Measurements from ENCODE around the gene EDNRA.

DNA sequence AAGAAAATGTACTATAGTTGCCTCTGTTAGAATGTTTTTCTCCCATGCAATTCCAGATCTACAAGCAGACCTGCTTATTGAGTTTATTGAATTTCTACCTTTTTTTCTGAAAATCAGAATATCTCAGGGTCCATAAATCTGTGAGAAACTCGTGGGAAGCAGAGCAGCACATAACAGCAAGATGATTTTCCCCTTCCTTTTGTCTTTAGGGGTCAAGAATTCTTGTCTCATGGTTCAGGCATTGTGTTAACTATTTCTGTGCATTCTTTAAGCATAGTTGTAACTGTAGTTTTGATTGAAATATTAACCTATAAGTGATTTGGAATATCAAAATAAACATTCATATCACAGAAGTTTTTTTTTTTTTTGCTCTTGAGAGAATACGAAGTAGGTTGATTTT lies 11.4 kb downstream of the EDNRA start:
- no peak for TF ChIP-seq JUND (IDR thresholded peaks at IDR 0.05)
- TF ChIP-seq, protein P1, sequence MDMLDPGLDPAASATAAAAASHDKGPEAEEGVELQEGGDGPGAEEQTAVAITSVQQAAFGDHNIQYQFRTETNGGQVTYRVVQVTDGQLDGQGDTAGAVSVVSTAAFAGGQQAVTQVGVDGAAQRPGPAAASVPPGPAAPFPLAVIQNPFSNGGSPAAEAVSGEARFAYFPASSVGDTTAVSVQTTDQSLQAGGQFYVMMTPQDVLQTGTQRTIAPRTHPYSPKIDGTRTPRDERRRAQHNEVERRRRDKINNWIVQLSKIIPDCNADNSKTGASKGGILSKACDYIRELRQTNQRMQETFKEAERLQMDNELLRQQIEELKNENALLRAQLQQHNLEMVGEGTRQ (IDR thresholded peaks at IDR 0.05; ENCODE audit: borderline replicate concordance, low read depth, low read length): no peak
- TF ChIP-seq NFIC (IDR thresholded peaks at IDR 0.05; ENCODE audit: borderline replicate concordance): no peak
- TF ChIP-seq, protein P2, sequence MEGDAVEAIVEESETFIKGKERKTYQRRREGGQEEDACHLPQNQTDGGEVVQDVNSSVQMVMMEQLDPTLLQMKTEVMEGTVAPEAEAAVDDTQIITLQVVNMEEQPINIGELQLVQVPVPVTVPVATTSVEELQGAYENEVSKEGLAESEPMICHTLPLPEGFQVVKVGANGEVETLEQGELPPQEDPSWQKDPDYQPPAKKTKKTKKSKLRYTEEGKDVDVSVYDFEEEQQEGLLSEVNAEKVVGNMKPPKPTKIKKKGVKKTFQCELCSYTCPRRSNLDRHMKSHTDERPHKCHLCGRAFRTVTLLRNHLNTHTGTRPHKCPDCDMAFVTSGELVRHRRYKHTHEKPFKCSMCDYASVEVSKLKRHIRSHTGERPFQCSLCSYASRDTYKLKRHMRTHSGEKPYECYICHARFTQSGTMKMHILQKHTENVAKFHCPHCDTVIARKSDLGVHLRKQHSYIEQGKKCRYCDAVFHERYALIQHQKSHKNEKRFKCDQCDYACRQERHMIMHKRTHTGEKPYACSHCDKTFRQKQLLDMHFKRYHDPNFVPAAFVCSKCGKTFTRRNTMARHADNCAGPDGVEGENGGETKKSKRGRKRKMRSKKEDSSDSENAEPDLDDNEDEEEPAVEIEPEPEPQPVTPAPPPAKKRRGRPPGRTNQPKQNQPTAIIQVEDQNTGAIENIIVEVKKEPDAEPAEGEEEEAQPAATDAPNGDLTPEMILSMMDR (IDR thresholded peaks at IDR 0.05): no peak
- TF ChIP-seq, protein P3, sequence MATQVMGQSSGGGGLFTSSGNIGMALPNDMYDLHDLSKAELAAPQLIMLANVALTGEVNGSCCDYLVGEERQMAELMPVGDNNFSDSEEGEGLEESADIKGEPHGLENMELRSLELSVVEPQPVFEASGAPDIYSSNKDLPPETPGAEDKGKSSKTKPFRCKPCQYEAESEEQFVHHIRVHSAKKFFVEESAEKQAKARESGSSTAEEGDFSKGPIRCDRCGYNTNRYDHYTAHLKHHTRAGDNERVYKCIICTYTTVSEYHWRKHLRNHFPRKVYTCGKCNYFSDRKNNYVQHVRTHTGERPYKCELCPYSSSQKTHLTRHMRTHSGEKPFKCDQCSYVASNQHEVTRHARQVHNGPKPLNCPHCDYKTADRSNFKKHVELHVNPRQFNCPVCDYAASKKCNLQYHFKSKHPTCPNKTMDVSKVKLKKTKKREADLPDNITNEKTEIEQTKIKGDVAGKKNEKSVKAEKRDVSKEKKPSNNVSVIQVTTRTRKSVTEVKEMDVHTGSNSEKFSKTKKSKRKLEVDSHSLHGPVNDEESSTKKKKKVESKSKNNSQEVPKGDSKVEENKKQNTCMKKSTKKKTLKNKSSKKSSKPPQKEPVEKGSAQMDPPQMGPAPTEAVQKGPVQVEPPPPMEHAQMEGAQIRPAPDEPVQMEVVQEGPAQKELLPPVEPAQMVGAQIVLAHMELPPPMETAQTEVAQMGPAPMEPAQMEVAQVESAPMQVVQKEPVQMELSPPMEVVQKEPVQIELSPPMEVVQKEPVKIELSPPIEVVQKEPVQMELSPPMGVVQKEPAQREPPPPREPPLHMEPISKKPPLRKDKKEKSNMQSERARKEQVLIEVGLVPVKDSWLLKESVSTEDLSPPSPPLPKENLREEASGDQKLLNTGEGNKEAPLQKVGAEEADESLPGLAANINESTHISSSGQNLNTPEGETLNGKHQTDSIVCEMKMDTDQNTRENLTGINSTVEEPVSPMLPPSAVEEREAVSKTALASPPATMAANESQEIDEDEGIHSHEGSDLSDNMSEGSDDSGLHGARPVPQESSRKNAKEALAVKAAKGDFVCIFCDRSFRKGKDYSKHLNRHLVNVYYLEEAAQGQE (IDR thresholded peaks at IDR 0.05; ENCODE audit: low read depth, low read length): no peak

All from SK-N-SH (cell line).